Measurements from ENCODE around the gene PYDC2. TPM values are rescaled to one million over a fixed set of nuclear protein-coding genes. Genes with fewer than 3 reads are reported as not detected.

Gene PYDC2
- total and polyA plus RNA-seq, 2 donors (not counting 3 experiments of a cell fraction or from before 2014, with no cell fraction given): not detected

DNA sequence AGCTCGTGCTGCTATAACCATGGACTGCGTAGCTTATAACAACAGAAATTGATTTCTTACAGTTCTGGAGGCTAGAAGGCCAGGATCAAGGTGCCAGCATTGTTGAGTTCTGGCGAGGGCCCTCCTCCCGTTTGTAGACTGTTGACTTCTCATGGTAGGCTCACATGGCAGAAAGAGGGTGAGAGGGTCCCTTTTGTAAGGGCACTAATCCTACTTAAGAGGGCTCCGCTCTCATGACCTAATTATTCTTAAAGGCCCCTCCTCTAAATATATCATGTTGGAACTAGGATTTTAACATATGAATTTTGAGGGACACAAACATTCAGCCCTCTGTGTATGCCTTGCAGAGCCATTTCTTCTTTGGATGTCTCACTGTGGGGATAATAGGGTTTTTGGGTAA is 28.8 kb upstream of the PYDC2 start:
- intact Hi-C loops (cut with micrococcal nuclease) (no loop called here), dilution Hi-C loops (cut with MboI; ENCODE audit: extremely low pct_ligation_motif_present, low sequenced_read_pairs) (no loop called here)
- Histone ChIP-seq H3K9me3 (replicated peaks; ENCODE audit: control insufficient read depth, insufficient read depth, low read length) (no peaks in the 10 kb centered on the region), H3K79me2 (ENCODE audit: control insufficient read depth, insufficient read depth, low read length) (no peaks in the 10 kb centered on the region), H3K36me3 (ENCODE audit: control insufficient read depth in 2 of 2, extremely low read depth in 1 of 2, insufficient read depth in 2 of 2, low read length in 2 of 2) (no peaks in the 10 kb centered on the region), H3K4me1 (ENCODE audit: control insufficient read depth, extremely low read depth, insufficient read depth, low read length) (no peaks in the 10 kb centered on the region), H3K9ac (replicated peaks; ENCODE audit: extremely low read depth, insufficient read depth, low read length) (no peak overlapping the region), H3K27ac (ENCODE audit: insufficient read depth, low read depth, low read length) (no peak overlapping the region), H3K4me3 (replicated peaks in 1 of 3; ENCODE audit: insufficient read depth in 1 of 3, low read depth in 1 of 3, low read length in 3 of 3) (no peak overlapping the region), H3K9me1 (replicated peaks; ENCODE audit: control insufficient read depth, extremely low read depth, insufficient read depth, low read length) (no peaks in the 10 kb centered on the region), H4K20me1 (replicated peaks; ENCODE audit: control insufficient read depth, extremely low read depth, insufficient read depth, low read length) (no peaks in the 10 kb centered on the region), H3K4me2 (ENCODE audit: insufficient read depth, low read length) (no peak overlapping the region), H3K27me3 (ENCODE audit: control insufficient read depth in 2 of 2, insufficient read depth in 2 of 2, low read length in 2 of 2) (peaks cover 3 to 4% of the 10 kb centered on the region in 2 experiments), H2AFZ (ENCODE audit: low read depth, low read length) (no peak overlapping the region)
- ChIA-PET POLR2A (no interaction called here), CTCF (interaction anchor here (0.6 kb wide), 1 partner anchor 232 kb away, joined by 3 read pairs; no protein-coding TSS in a partner anchor)
- TF ChIP-seq JUN (IDR thresholded peaks at IDR 0.05; ENCODE audit: borderline replicate concordance, insufficient read depth, insufficient read length, low read depth) (no peak), POLR2AphosphoS5 (IDR thresholded peaks at IDR 0.05; ENCODE audit: insufficient read depth, low read depth, low read length) (no peak), GATA2 (IDR thresholded peaks at IDR 0.05; ENCODE audit: insufficient read depth, insufficient read length, low read depth, low read length) (no peak)
- TF ChIP-seq, protein P1, sequence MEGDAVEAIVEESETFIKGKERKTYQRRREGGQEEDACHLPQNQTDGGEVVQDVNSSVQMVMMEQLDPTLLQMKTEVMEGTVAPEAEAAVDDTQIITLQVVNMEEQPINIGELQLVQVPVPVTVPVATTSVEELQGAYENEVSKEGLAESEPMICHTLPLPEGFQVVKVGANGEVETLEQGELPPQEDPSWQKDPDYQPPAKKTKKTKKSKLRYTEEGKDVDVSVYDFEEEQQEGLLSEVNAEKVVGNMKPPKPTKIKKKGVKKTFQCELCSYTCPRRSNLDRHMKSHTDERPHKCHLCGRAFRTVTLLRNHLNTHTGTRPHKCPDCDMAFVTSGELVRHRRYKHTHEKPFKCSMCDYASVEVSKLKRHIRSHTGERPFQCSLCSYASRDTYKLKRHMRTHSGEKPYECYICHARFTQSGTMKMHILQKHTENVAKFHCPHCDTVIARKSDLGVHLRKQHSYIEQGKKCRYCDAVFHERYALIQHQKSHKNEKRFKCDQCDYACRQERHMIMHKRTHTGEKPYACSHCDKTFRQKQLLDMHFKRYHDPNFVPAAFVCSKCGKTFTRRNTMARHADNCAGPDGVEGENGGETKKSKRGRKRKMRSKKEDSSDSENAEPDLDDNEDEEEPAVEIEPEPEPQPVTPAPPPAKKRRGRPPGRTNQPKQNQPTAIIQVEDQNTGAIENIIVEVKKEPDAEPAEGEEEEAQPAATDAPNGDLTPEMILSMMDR (IDR thresholded peaks at IDR 0.05; ENCODE audit: extremely low read depth in 1 of 2, insufficient read depth in 1 of 2, low read depth in 1 of 2, low read length in 2 of 2): no peak
- BruUV-seq (replicated peaks): no TSS peak
- FAIRE-seq (no peak), DNase-seq (ENCODE audit: low read depth, low spot score) (no peak)

DNA sequence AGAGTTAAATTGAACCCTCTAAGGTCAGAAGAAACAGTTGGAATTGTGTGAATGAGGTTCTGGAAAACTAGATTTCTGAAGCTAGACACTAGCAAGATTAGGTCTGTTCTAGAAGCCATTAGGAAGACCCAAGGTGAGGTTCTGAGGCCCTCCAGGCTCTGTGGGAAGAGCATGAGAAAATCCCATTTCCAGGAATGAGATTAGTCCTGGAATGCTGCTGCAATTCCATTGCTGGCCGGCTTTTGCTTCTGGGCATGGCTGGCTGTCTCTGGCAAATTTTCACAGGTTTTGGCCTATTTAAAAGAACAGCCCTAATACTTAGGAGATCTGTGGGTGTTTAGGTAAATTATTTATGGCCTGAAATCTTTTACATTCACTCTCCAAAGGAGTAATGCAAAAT is 26.9 kb upstream of the PYDC2 start:
- no TSS peak for BruUV-seq (replicated peaks)
- H3K36me3 ChIP-seq (ENCODE audit: control insufficient read depth in 2 of 2, extremely low read depth in 1 of 2, insufficient read depth in 2 of 2, low read length in 2 of 2): no peaks in the 10 kb centered on the region

More for the DNA sequence above, 26.9 kb upstream of the PYDC2 start:
- ChIA-PET POLR2A (no interaction called here), CTCF (no interaction called here)
- TF ChIP-seq POLR2A (IDR thresholded peaks at IDR 0.05; ENCODE audit: low read depth, low read length) (no peak), MYC (IDR thresholded peaks at IDR 0.05; ENCODE audit: low read depth, low read length) (no peak), POLR2AphosphoS5 (IDR thresholded peaks at IDR 0.05; ENCODE audit: insufficient read depth, low read depth, low read length) (no peak), EZH2 (IDR thresholded peaks at IDR 0.05; ENCODE audit: borderline replicate concordance, low read depth, low read length, severe bottlenecking) (no peak), GATA2 (IDR thresholded peaks at IDR 0.05; ENCODE audit: insufficient read depth, insufficient read length, low read depth, low read length) (no peak), FOS (IDR thresholded peaks at IDR 0.05; ENCODE audit: borderline replicate concordance, insufficient read depth, low read length) (no peak), JUN (IDR thresholded peaks at IDR 0.05; ENCODE audit: borderline replicate concordance, insufficient read depth, insufficient read length, low read depth) (no peak)
- TF ChIP-seq, protein P2, sequence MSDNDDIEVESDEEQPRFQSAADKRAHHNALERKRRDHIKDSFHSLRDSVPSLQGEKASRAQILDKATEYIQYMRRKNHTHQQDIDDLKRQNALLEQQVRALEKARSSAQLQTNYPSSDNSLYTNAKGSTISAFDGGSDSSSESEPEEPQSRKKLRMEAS (IDR thresholded peaks at IDR 0.05; ENCODE audit: insufficient read depth, insufficient read length): no peak
- TF ChIP-seq, protein P1 (IDR thresholded peaks at IDR 0.05; ENCODE audit: extremely low read depth in 1 of 2, insufficient read depth in 1 of 2, low read depth in 1 of 2, low read length in 2 of 2): no peak
- intact Hi-C loops (cut with micrococcal nuclease): no loop called here
- no peak overlapping the region for H2AFZ ChIP-seq (ENCODE audit: low read depth, low read length)
- FAIRE-seq (no peak), DNase-seq (ENCODE audit: low read depth, low spot score) (no peak)
- H4K20me1 ChIP-seq (replicated peaks; ENCODE audit: control insufficient read depth, extremely low read depth, insufficient read depth, low read length): no peaks in the 10 kb centered on the region
- peaks cover 3 to 5% of the 10 kb centered on the region in 2 experiments for H3K27me3 ChIP-seq (ENCODE audit: control insufficient read depth in 2 of 2, insufficient read depth in 2 of 2, low read length in 2 of 2)
- H3K9me3 ChIP-seq (replicated peaks; ENCODE audit: control insufficient read depth, insufficient read depth, low read length): no peaks in the 10 kb centered on the region
- dilution Hi-C loops (cut with MboI; ENCODE audit: extremely low pct_ligation_motif_present, low sequenced_read_pairs): no loop called here
- H3K27ac ChIP-seq (ENCODE audit: insufficient read depth, low read depth, low read length): no peak overlapping the region
- no peak overlapping the region for H3K4me2 ChIP-seq (ENCODE audit: insufficient read depth, low read length)
- H3K9ac ChIP-seq (replicated peaks; ENCODE audit: extremely low read depth, insufficient read depth, low read length): no peak overlapping the region
- H3K9me1 ChIP-seq (replicated peaks; ENCODE audit: control insufficient read depth, extremely low read depth, insufficient read depth, low read length): no peaks in the 10 kb centered on the region
- H3K4me3 ChIP-seq (replicated peaks in 1 of 3; ENCODE audit: insufficient read depth in 1 of 3, low read depth in 1 of 3, low read length in 3 of 3): no peak overlapping the region
- H3K4me1 ChIP-seq (ENCODE audit: control insufficient read depth, extremely low read depth, insufficient read depth, low read length): no peaks in the 10 kb centered on the region
- no peaks in the 10 kb centered on the region for H3K79me2 ChIP-seq (ENCODE audit: control insufficient read depth, insufficient read depth, low read length)
